Left ventricle myocardium superior (tissue), 1 donor: ENCODE measurements around the gene LHX1. TPM values are rescaled to one million over a fixed set of nuclear protein-coding genes. Genes with fewer than 3 reads are reported as not detected.

Experiments used
- ATAC-seq: fragments of 200-7000 bp; cut with Tn5 transposase; one replicate; pipeline ENCODE4 v1.9.1; 2020; ENCODE audit warnings: mild to moderate bottlenecking, moderate library complexity
- DNase-seq: peaks from one replicate; pipeline ENCODE4 v3.0.0-alpha.2; 2020
- intact Hi-C: fragments of 100-400 bp; cut with micrococcal nuclease; formaldehyde crosslinking; loops from one replicate; pipeline ENCODE4 v1.11.0; 2022
- total RNA-seq: library from RNA; stranded (reverse); fragmentation: NEBNext Ultra II Directional; extraction: Animal tissue kit (Norgen Biotek cat#: 25700); gene quantifications from one replicate; pipeline ENCODE4 v1.2.1, GENCODE V29; 2021
- donor health status: DM: no; HTN: yes; CAD: no; lungs with severe emphysema.

The LHX1 gene
- total RNA-seq, 1 donor from 2014 or later = not detected

DNA sequence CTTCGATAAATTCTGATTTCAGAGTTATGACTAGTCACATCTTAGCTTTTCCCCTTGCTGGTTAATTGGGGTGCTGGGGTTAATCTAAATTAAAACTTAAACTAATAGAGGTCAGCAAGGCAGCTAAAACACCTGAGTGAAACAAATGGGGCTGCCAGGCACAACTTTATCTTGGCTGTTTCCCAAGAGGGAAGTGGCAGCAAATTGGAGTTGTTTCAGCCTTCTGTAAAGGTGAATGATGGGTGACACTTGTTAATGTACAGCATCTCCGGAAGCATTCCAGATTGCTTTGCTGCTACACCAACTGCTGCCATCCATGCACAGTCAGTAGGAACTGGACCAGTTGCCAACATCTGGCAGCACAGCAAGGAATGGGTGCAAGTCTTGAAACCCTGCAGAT, 55.4 kb downstream of the LHX1 start:
- intact Hi-C loops = no loop called here
- ATAC-seq = no peak
- no peak for DNase-seq

DNA sequence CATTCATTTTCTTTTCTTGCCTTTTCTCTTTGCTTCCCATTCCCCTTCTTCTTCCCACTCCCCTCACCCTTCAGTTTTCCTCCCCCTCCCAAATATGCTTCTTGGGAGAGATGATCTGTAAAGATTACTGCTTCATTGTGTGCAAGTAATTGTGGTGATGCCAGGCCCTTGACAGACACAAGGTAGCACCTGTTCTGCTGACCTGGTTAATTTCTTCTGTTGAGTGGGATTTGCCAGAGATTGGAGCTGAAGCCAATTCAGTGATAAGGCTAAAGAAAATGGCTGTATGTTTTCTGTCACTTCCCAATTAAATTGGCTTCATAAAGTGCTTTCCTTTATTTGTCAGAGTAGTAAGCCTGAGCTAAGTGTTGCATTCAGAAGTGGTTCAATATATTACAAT, 56.0 kb downstream of the LHX1 start:
- intact Hi-C loops = no loop called here
- ATAC-seq (no peak), DNase-seq (no peak)

Other genes with a start within 250 kb of the LHX1 start
- gene AATF, start 11.5 kb downstream of the LHX1 start, total RNA-seq = 26.1 TPM